ENCODE data around the gene PATJ. TPM values are rescaled to one million over a fixed set of nuclear protein-coding genes. Genes with fewer than 3 reads are reported as not detected.

The PATJ gene
- total RNA-seq, 1 donor from 2014 or later: 31.2 TPM

DNA sequence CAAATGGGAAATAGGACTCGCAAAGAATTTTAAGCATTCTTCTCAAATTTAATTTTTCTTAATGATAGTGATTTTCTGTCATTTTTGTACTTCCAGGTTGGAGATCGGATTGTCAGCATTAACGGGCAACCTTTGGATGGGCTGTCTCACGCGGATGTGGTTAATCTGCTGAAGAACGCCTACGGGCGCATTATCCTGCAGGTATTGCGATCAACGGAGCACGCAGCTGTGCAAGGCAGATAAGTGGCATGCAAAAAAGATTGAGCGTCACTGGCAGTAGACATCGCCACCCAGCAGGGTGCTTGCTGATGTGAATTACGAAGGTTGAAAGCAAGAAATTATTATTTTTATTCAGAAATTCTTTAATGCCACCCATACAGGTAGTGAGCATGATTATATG lies 386.5 kb downstream of the PATJ start:
- Mint-ChIP-seq H3K27me3 (no peaks in the 10 kb centered on the region), H3K27ac (no peak overlapping the region), H3K36me3 (ENCODE audit: low read depth) (peaks cover 13% of the 10 kb centered on the region), H3K9me3 (no peaks in the 10 kb centered on the region), H3K4me1 (no peaks in the 10 kb centered on the region), H3K4me3 (no peak overlapping the region)
- ChIA-PET POLR2A (no interaction called here), CTCF (no interaction called here)
- TF ChIP-seq, protein P1, sequence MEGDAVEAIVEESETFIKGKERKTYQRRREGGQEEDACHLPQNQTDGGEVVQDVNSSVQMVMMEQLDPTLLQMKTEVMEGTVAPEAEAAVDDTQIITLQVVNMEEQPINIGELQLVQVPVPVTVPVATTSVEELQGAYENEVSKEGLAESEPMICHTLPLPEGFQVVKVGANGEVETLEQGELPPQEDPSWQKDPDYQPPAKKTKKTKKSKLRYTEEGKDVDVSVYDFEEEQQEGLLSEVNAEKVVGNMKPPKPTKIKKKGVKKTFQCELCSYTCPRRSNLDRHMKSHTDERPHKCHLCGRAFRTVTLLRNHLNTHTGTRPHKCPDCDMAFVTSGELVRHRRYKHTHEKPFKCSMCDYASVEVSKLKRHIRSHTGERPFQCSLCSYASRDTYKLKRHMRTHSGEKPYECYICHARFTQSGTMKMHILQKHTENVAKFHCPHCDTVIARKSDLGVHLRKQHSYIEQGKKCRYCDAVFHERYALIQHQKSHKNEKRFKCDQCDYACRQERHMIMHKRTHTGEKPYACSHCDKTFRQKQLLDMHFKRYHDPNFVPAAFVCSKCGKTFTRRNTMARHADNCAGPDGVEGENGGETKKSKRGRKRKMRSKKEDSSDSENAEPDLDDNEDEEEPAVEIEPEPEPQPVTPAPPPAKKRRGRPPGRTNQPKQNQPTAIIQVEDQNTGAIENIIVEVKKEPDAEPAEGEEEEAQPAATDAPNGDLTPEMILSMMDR (IDR thresholded peaks at IDR 0.05): no peak
- intact Hi-C loops (cut with micrococcal nuclease): no loop called here
- ATAC-seq (ENCODE audit: low read depth) (no peak), DNase-seq (no peak)

DNA sequence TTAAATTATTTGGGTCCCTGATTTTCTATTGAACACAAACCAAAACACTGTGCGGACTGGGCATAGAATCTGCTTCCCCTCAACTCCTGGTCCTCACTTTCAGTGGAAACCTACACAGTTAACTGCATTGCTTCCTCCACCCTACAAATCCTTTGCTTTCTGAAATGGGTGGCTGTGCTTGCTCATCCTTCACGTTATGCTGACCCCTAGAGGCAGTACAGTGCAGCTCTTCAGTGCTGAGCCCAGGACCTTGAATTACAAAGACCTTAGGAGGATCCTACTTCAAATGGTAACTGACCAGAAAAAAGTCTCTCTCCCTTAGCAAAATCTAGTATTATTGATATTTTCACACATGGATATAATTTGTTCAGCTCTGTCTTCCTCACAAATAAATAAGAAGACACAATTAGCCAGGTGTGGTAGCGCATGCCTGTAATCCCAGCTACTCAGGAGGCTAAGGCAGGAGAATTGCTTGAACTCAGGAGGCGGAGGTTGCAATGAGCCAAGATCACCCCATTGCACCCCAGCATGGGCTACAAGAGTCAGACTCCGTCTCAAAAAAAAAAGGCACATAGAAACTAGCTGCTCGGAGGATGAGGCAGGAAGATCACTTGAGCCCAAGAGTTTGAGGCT lies 388.9 kb downstream of the PATJ start:
- Mint-ChIP-seq H3K4me1 (no peaks in the 10 kb centered on the region), H3K36me3 (ENCODE audit: low read depth) (peaks cover 13% of the 10 kb centered on the region), H3K27ac (no peak overlapping the region), H3K4me3 (no peak overlapping the region), H3K27me3 (no peaks in the 10 kb centered on the region), H3K9me3 (no peaks in the 10 kb centered on the region)
- POLR2A ChIA-PET: no interaction called here
- intact Hi-C loops (cut with micrococcal nuclease): loop anchor here (1.0 kb wide), 1 partner anchor 49 kb away; no protein-coding TSS in a partner anchor
- ATAC-seq (ENCODE audit: low read depth) (peak; percentile 45), DNase-seq (no peak)
- CTCF ChIA-PET: interaction anchor here (0.6 to 1.4 kb wide), 4 partner anchors 13 to 180 kb away, joined by 3 to 5 read pairs (median 4); no protein-coding TSS in a partner anchor
- TF ChIP-seq, protein P1 (IDR thresholded peaks at IDR 0.05): no peak

DNA sequence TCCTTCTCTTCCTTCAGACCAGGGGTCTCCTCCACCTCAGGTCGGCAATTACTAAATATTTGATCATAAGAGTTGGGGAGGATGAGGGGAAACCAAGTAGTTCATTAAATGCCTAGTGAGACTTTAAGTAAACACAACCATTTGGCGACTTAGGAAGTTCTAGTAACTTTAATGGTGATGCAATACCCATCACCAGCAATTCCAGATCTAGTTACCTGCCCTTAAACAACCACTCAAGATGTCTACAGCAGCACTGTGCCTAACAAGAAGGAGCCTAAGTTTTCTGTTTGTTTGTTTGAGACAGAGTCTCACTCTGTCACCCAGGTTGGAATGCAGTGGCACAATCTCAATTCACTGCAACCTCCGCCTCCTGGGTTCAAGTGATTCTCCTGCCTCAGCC lies 395.7 kb downstream of the PATJ start:
- H3K4me1 Mint-ChIP-seq: no peaks in the 10 kb centered on the region
- DNase-seq (no peak), ATAC-seq (ENCODE audit: low read depth) (no peak)
- no peak overlapping the region for H3K27ac Mint-ChIP-seq
- no peaks in the 10 kb centered on the region for H3K9me3 Mint-ChIP-seq
- H3K27me3 Mint-ChIP-seq: no peaks in the 10 kb centered on the region
- intact Hi-C loops (cut with micrococcal nuclease): no loop called here
- POLR2A ChIA-PET: no interaction called here
- CTCF ChIA-PET: no interaction called here
- H3K4me3 Mint-ChIP-seq: no peak overlapping the region
- H3K36me3 Mint-ChIP-seq (ENCODE audit: low read depth): peaks cover 5% of the 10 kb centered on the region
- TF ChIP-seq, protein P1 (IDR thresholded peaks at IDR 0.05): no peak

- ChIA-PET POLR2A (no interaction called here), CTCF (no interaction called here)
- Mint-ChIP-seq H3K4me3 (no peak overlapping the region), H3K4me1 (no peaks in the 10 kb centered on the region), H3K9me3 (no peaks in the 10 kb centered on the region), H3K27me3 (no peaks in the 10 kb centered on the region), H3K27ac (no peak overlapping the region), H3K36me3 (ENCODE audit: low read depth) (peaks cover 5% of the 10 kb centered on the region)
- ATAC-seq (ENCODE audit: low read depth) (no peak), DNase-seq (no peak)
- TF ChIP-seq, protein P1 (IDR thresholded peaks at IDR 0.05): no peak
- intact Hi-C loops (cut with micrococcal nuclease): no loop called here
Observed at GRCh38 chr1:62139410-62139809, 397.1 kb downstream of the PATJ start.

GRCh38 chr1:62140666-62141065 lies 398.4 kb downstream of the PATJ start:
- no peak overlapping the region for H3K27ac Mint-ChIP-seq
- no peaks in the 10 kb centered on the region for H3K4me1 Mint-ChIP-seq
- CTCF ChIA-PET: no interaction called here
- TF ChIP-seq, protein P1 (IDR thresholded peaks at IDR 0.05): no peak
- no peaks in the 10 kb centered on the region for H3K27me3 Mint-ChIP-seq
- intact Hi-C loops (cut with micrococcal nuclease): no loop called here
- H3K9me3 Mint-ChIP-seq: no peaks in the 10 kb centered on the region
- no peak overlapping the region for H3K4me3 Mint-ChIP-seq
- no peak for ATAC-seq (ENCODE audit: low read depth)
- DNase-seq: no peak
- peaks cover 5% of the 10 kb centered on the region for H3K36me3 Mint-ChIP-seq (ENCODE audit: low read depth)
- POLR2A ChIA-PET: no interaction called here
